Epithelial cell of prostate (primary cell): ENCODE data around the gene TFEB.

Experiments
- DNase-seq: peaks from one replicate; pipeline ENCODE4 v3.0.0-alpha.2; 2011; ENCODE audit warnings: low read depth, low spot score
- H3K27ac ChIP-seq: fragments of 450-650 bp; 2 replicates; pipeline ENCODE4 v1.5.1; 2017; ENCODE audit warnings: mild to moderate bottlenecking

Gene TFEB

DNA sequence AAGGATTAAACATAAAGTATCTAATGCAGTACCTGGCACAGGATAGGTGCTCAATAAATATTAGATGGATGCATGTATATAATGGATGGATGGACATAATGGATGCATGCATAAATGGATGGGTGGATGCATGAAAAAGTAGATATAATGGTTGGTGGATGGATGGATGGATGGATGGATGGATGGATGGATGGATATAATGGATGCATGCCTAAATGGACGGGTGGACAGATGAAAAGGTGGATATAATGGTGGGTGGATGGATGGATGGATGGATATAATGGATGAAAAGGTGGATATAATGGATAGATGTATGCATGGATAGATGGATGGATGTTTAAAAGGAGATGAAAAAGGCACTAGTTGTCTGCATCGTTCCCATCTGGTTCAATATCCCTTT, 26.0 kb downstream of the TFEB start:
- H3K27ac ChIP-seq = no peak overlapping the region
- DNase-seq = no peak

DNA sequence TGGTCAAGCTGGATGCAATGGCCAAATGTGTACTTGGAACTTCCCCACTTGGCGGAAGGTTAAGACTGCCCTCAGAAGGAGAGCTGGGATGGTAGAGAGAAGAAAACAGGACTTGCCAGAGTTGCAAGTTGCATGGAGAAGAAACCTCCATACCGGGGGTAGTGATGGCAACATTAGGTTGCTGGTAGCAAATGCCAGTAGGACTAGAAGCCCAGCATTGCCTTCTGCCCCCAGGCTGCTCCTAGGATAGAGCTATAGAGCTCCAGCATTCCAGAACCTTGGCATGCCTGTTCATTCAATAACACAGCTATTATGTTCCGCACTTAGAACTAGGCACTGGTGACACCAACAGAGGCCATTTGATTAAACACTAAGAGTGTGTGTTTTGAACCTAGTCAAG, 26.6 kb downstream of the TFEB start:
- no peak overlapping the region for H3K27ac ChIP-seq
- no peak for DNase-seq

DNA sequence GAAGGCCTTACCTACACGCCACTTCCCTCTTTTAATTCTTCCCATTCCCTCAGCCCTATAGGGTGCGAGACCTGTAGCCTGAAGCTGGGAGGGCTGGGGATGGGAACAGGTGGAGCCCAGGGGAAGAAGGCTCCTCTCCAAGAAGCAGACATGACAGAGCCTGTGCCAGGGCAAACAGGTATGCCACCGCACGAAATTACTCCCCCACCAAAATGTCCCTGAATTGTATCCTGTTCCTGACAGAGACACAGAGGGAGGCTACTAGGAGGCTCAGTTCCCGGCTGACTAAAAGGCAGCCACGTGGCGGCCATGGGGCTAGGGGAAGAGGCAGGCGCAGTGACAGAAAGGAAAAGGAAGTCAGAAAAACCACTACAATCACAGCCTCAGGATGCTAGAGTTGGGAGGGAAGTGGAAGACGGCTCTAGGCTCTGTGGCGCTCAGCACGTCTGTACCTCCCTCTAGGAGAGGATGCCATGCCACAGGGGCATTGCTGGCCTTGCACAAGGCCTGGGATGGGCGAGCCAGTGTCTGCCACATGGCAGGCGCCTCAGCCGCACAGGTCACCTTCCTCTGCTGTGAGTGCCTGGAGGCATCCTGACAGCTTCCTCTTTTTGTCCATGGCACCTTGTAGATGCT, 27.7 kb downstream of the TFEB start:
- H3K27ac ChIP-seq = peak overlapping the region; percentile 56

DNA sequence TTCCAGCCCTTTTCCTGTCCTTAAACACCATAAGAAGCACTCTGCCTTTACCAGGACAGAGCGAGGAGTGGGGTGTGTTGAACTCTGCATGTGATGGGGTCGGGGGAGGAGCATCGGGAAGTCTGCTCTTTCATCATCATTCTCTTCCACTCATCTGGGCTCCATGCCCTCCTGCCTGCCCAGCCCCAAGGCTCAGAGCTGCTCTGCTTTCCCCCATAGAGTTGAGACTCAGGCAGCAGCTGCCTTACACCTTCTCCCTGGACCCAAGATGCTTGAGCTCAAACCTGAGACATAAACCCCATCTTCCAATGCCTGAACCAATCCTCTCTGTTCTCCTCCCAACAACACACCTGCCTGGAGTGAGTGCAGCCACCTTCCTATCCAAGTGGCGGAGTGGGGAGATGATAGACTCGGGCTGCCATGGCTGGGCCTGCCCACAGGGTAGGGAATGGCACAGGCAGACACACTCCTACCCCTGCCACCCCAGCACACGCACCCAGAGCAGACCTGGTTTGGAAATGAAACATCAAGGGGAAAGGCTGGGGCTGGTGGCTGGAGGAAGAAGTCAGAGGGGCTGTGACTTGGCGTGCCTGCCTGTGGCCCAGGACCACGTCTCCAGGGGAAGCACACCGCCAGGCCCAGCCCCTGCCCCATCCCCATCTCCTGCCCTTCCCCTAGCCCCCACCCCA, 28.4 kb downstream of the TFEB start:
- H3K27ac ChIP-seq = peak overlapping the region; percentile 56
- no peak for DNase-seq

More for the DNA sequence above, 27.7 kb downstream of the TFEB start:
- DNase-seq = no peak

DNA sequence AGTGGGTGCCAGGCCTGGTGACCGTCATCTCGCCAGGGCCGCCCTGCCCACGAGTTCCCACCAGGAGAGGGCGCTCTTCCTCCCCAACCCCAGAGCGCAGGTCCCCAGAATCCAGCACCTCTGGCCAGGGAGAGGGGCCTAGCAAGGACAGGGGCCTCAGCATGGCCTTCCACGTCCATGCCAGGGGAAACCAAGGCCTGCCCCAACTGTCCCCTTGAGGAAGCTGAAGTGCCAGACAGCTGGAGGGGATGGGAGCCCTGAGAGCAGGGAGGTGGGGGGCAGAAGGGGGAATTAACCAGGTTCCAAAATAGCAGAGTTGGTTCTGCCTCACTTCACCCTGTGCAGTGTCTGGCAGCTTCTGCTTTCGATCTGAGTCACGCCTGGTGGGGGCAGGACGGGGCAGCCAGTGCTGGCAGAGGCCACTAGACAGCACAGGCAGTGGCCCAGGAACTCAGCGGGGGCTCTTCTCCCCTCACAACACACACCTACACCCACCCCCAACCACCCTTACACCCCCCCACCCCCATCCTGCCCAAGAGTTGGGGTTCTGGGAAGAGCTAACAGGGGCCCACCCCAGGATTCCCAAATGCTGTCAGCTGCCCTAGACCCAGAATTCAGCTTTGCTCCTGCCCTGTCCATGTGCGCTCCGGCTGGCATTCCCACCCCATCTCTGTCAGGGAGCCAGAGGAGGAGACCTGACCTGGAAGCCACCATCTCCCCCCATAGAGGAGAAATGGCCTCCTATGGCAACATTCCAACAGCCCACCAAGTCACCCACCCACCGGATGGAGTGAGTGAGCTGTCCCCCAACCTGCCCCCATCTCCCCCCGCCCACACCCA, 29.2 kb downstream of the TFEB start:
- no peak for DNase-seq
- peak overlapping the region; percentile 56 for H3K27ac ChIP-seq

- DNase-seq = no peak
- peak overlapping the region; percentile 56 for H3K27ac ChIP-seq
Measured at GRCh38 chr6:41705311-41705995, 30.0 kb downstream of the TFEB start.

- no peak overlapping the region for H3K27ac ChIP-seq
- no peak for DNase-seq
Measured at GRCh38 chr6:41704656-41705310, 30.6 kb downstream of the TFEB start.

DNA sequence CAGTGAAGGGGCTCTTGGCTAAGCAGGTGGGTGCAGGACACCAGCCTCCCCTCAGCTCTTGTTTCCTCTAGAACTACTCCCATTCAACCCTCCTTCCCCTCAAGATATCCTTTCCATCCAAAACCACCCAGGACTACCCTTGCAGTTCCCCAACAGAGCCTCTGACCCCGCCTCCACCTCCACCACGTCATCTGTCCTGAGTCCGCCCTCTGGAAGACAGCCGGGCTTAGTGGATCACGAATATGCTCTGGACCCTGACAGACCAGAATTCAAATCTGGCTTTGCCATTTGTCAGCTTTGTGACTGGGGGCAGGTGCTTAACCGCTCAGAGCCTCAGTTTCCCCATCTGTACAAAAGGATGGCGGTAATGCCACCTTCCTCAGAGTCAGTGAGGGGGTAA, 31.4 kb downstream of the TFEB start:
- no peak for DNase-seq
- no peak overlapping the region for H3K27ac ChIP-seq

DNA sequence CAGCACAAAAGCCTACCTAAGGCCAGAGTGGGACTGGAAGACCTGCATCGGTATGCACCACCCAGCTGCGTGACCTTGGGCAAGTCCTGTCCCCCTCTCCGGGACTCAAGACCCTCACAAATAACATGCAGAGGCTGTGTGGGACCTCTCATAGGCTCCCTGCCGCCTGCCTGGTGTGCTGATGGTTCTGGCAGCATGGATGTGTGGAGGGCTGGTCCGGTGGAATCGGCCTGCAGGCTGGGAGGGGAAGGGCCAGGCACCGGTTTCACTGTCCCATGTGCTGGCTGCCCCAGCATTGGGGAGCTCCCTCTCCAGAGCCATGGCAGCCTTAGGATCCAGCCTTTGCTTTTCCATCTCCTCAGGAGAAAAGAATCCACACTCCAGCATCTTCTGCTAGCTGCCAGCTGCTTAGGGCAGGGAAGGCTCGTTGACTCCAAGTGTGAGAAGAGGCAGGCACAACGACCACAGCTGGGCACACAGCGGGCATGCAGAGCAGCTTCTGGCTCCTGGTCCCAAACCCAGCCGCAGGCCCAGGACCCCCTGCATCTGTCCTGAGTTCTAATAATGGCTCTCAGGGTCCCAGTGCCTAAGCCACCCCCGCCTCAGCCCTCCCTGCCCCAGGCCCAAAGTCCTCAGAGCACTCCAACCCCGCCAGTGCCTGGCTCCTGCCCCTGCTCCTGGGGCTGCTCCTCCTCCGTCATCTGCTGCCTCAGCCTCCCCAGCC, 32.5 kb downstream of the TFEB start:
- H3K27ac ChIP-seq = no peak overlapping the region
- DNase-seq = no peak

DNA sequence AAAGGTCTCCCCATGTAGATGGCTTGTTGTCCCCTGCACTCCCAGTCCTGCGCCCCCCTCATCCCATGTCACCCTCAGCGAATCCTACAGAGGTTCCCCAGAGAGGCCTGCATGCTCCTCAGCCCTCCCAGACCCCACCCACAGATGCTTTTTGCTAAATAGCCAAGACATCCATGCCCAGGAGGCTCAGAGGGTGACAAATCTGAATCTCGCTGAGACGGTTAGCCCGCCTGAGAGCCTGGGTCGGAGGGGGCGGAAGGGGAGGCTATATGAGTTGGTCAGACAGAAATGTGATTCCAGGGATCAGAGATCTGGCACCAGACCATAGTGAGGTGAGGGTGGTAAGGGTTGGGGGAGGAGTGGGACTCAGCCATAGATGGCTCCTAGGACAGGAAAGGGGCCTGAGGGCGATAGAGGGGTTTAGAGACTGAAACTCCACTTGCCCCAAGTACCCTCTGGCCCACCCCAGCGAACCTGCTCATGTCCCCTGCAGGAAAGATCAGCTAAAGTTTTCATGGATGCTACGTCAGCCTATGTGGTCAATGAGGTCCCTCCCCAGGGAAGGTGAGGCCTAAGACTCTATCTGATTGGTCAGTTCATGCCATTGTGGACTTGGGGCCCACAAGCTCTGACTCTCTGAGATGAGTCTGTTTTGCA, 33.2 kb downstream of the TFEB start:
- no peak for DNase-seq
- H3K27ac ChIP-seq = no peak overlapping the region

- H3K27ac ChIP-seq = no peak overlapping the region
- DNase-seq = no peak
Measured at GRCh38 chr6:41700463-41701347, 34.7 kb downstream of the TFEB start.

GRCh38 chr6:41699063-41699462, 36.3 kb downstream of the TFEB start:
- H3K27ac ChIP-seq = no peak overlapping the region
- DNase-seq = no peak

GRCh38 chr6:41697861-41698781, 37.3 kb downstream of the TFEB start:
- DNase-seq = no peak
- H3K27ac ChIP-seq = no peak overlapping the region

DNA sequence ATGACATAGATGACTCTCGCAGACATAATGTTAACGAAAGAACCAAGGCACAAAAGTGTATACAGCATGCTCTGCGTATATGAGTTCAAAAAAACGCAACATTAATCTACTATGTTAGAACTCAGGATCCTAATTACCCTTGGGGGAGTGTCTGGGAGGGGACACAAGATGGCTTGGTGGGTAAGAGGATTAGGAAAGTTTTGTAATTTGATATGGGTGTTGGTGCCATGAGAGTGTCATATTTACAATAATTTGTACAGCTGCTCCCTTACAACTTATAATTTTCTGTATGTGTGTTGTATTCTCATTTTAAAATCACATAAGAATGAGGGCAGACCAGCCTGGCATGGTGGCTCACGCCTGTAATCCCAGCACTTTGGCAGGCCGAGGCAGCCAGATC, 38.6 kb downstream of the TFEB start:
- DNase-seq = no peak

DNA sequence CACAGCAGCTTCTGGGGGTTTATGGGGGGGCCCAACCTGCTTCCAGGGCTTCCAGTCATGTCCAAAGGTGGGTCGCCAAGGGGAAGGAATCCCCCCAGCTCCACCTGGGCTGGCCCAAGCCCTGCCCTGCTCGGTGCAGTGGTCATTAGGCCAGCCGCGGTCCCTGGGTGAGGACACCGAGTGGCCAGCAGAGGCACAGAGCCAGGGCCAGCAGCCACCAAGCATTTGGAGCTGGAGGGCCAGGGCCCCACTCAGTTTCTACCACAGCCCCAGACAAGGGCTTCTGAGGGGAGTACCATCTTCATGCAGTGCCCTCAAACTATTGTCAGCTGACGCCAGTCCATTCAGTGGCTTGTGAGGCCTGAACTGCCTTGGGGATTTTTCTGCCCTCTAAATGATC, 39.6 kb downstream of the TFEB start:
- H3K27ac ChIP-seq = no peak overlapping the region
- no peak for DNase-seq

More for the DNA sequence above, 38.6 kb downstream of the TFEB start:
- H3K27ac ChIP-seq = no peak overlapping the region

DNA sequence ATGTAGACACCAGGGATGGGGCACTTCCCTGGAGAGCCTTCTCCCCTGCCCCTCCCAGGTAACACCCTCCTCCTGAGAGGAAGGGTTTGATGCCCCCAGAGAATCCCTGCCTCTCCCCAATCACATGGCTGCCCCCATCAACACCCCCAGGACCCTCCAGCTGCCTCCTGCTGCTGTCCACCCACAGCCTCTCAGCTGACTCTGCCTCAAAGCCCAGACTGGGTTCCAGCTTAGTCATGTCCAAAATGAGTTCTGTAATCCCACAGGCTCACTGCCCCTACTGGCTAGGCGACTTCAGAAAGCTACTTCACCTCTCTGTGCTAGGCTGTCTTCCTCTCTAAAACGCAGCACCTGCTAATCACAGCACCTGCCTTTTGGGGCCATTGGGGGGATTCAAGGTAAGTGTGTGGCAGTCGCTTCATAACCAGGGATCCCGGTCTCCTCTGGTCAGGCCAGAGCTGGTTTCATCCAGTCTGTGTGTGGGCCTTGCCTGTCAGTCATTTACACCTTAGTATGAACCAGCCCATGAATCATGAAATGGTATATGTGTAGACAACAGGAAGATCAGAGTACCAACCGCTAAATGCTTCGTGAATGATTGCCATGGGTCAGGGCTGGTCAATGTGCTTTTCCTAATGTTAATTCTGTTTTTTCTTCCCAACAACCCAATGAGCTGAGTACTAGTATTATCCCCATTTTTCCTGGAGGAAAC, 40.4 kb downstream of the TFEB start:
- DNase-seq = no peak
- H3K27ac ChIP-seq = no peak overlapping the region
